Lung (tissue), 12 donors: ENCODE data around the gene DIP2C. TPM values are rescaled to one million over a fixed set of nuclear protein-coding genes. Genes with fewer than 3 reads are reported as not detected.

Experiments used
- ATAC-seq: fragments of 200-7000 bp; cut with Tn5 transposase; one replicate; pipeline ENCODE4 v1.9.1; 2020; ENCODE audit warnings: moderate number of reproducible peaks; ENCODE audit not compliant: insufficient read depth, low FRiP score
- DNase-seq, 3 donors: peaks; one replicate each; pipeline ENCODE4 v3.0.0-alpha.2; 2013 to 2017
- H3K27ac ChIP-seq, 2 donors: one replicate each; pipeline ENCODE4 v1.5.1; 2013; ENCODE audit warnings: mild to moderate bottlenecking in 2 of 2, moderate library complexity in 2 of 2, control low read depth in 1 of 2, inconsistent platforms in 1 of 2, low read depth in 1 of 2, low read length in 1 of 2
- H3K27me3 ChIP-seq, 3 donors: one replicate each; pipeline ENCODE4 v1.5.1; 2013; ENCODE audit warnings: low read length in 2 of 3; ENCODE audit not compliant: control insufficient read depth in 3 of 3, insufficient read depth in 3 of 3
- H3K36me3 ChIP-seq, 4 donors: one replicate each; pipeline ENCODE4 v1.5.1; 2013; ENCODE audit warnings: low read length in 4 of 4, mild to moderate bottlenecking in 1 of 4, moderate library complexity in 1 of 4; ENCODE audit not compliant: control insufficient read depth in 4 of 4, insufficient read depth in 4 of 4
- H3K4me1 ChIP-seq, 5 donors: one replicate each; pipeline ENCODE4 v1.5.1; 2013; ENCODE audit warnings: low read length in 5 of 5, mild to moderate bottlenecking in 2 of 5, moderate library complexity in 1 of 5; ENCODE audit not compliant: control insufficient read depth in 5 of 5, insufficient read depth in 5 of 5
- H3K4me3 ChIP-seq: one replicate; pipeline ENCODE4 v1.5.1; 2013; ENCODE audit warnings: mild to moderate bottlenecking, control low read depth, moderate library complexity
- H3K9ac ChIP-seq, 2 donors: one replicate each; pipeline ENCODE4 v1.5.1; 2013; ENCODE audit warnings: low read length in 2 of 2, control low read depth in 1 of 2; ENCODE audit not compliant: insufficient read depth in 1 of 2
- H3K9me3 ChIP-seq, 4 donors: one replicate each; pipeline ENCODE4 v1.5.1; 2013; ENCODE audit warnings: low read length in 3 of 4, mild to moderate bottlenecking in 1 of 4, moderate library complexity in 1 of 4; ENCODE audit not compliant: control insufficient read depth in 4 of 4, insufficient read depth in 3 of 4
- CTCF ChIP-seq: IDR thresholded peaks from 2 replicates; pipeline ENCODE4 v1.5.1; 2012; ENCODE audit warnings: mild to moderate bottlenecking; ENCODE audit errors: control extremely low read depth, extremely low read depth
- WGBS, 2 donors: extraction: QIAGEN DNeasy Blood & Tissue Kit; methylation state at CpG; one replicate each; pipeline ENCODE4 v1.1.7; 2013; 5-methylcytosine and 5-hydroxymethylcytosine counted together
- polyA plus RNA-seq, 2 donors: library from polyadenylated mRNA; stranded (reverse); fragments of 200-250 nt; gene quantifications; one replicate each; pipeline ENCODE4 v1.2.1, GENCODE V29; 2013
- total RNA-seq, 2 donors: library from RNA; depleted of rRNA in 1 of 2; stranded (reverse); fragments of >200 nt in 1 of 2; gene quantifications; one replicate each; pipeline ENCODE4 v1.2.1, GENCODE V29; 2014 to 2021
- donor health status: control.
- donor health status: control.
- donor health status: Bipolar disorder and iron deficiency.
- donor health status: healthy.
- donor health status: DM: yes; HTN: yes; CAD: no.

Gene DIP2C
- total and polyA plus RNA-seq, 4 donors = 3.6 to 20.0 (median 9.5) TPM

DNA sequence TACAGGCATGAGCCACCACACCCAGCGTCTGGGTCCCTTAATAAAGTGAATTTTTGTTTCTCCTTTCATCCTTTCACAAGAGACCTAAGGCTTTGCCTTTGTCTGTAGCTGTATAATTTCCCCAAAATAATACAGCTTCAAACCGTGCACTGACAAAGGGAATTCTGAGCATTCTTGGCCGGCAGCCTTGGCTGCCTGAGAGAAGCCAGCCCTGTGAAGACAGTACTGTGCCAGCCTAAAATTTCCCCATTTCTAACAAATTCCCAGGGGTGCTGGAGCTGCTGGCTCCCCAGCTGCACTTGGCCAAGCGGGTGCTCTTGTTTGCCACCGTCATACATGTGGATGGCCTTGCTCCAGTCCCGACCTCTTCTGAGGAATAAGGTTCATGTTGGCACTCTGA is 448.0 kb downstream of the DIP2C start:
- TF ChIP-seq CTCF = no peak
- ATAC-seq (no peak), DNase-seq (no peak)
- Histone ChIP-seq H3K27ac (no peak overlapping the region), H3K27me3 (no peaks in the 10 kb centered on the region), H3K9ac (no peak overlapping the region), H3K4me3 (no peak overlapping the region), H3K4me1 (no peaks in the 10 kb centered on the region), H3K36me3 (peaks cover 5 to 25% (median 11%) of the 10 kb centered on the region in 4 donors), H3K9me3 (no peaks in the 10 kb centered on the region)
- WGBS, 2 donors = 87 to 89% methylated on average over 6 of the region's 6 CpGs

GRCh38 chr10:239109-239508 is 450.4 kb downstream of the DIP2C start:
- ATAC-seq (no peak), DNase-seq (no peak)
- H3K27me3 ChIP-seq = no peaks in the 10 kb centered on the region
- no peak for TF ChIP-seq CTCF
- no peak overlapping the region for H3K4me3 ChIP-seq
- peaks cover 0 to 16% (median 0%) of the 10 kb centered on the region in 5 donors for H3K4me1 ChIP-seq
- H3K27ac ChIP-seq = no peak overlapping the region
- no peaks in the 10 kb centered on the region for H3K9me3 ChIP-seq
- WGBS, 2 donors = 97 to 98% methylated on average over 6 of the region's 6 CpGs
- no peak overlapping the region for H3K9ac ChIP-seq
- peaks cover 4 to 11% (median 9%) of the 10 kb centered on the region in 4 donors for H3K36me3 ChIP-seq

GRCh38 chr10:235915-236314 is 453.6 kb downstream of the DIP2C start:
- Histone ChIP-seq H3K27me3 (no peaks in the 10 kb centered on the region), H3K36me3 (peaks cover 0 to 11% (median 7%) of the 10 kb centered on the region in 4 donors), H3K4me1 (peaks cover 0 to 16% (median 0%) of the 10 kb centered on the region in 5 donors), H3K9ac (no peak overlapping the region), H3K27ac (no peak overlapping the region), H3K4me3 (no peak overlapping the region), H3K9me3 (no peaks in the 10 kb centered on the region)
- no peak for TF ChIP-seq CTCF
- ATAC-seq = no peak
- DNase-seq = peak in 2 of 3 donors; percentile 12 to 34
- WGBS, 2 donors = 66 to 68% methylated on average over 3 of the region's 3 CpGs
